Natural killer cell (primary cell): Measurements from ENCODE around the gene FILIP1L. TPM values are rescaled to one million over a fixed set of nuclear protein-coding genes. Genes with fewer than 3 reads are reported as not detected.

Experiments
- ATAC-seq, 3 donors: fragments of 150-1000 bp in 2 of 3; fragments of 200-7000 bp in 1 of 3; cut with Tn5 transposase; 1 replicate in 1 of 3; 2 replicates in 2 of 3; pipeline ENCODE4 v1.10.0; 2021; ENCODE audit warnings: mild to moderate bottlenecking in 2 of 3, moderate library complexity in 2 of 3
- DNase-seq, 2 donors: peaks; one replicate each; pipeline versions ENCODE4 v3.0.0 to v3.0.0-alpha.2; 2013 to 2021; ENCODE audit warnings: mixed read lengths in 1 of 2
- H3K27ac ChIP-seq: one replicate; pipeline ENCODE4 v1.5.1; 2013; ENCODE audit warnings: mild to moderate bottlenecking, low read length
- H3K27me3 ChIP-seq: one replicate; pipeline ENCODE4 v1.6.1; 2013; ENCODE audit warnings: low read length; ENCODE audit not compliant: control insufficient read depth, insufficient read depth
- H3K36me3 ChIP-seq: one replicate; pipeline ENCODE4 v1.6.1; 2013; ENCODE audit warnings: low read length; ENCODE audit not compliant: control insufficient read depth, insufficient read depth
- H3K4me1 ChIP-seq: one replicate; pipeline ENCODE4 v1.6.1; 2013; ENCODE audit warnings: low read length; ENCODE audit not compliant: control insufficient read depth, insufficient read depth
- H3K4me3 ChIP-seq: one replicate; pipeline ENCODE4 v1.5.1; 2013; ENCODE audit warnings: low read length
- H3K9me3 ChIP-seq: one replicate; pipeline ENCODE4 v1.6.1; 2013; ENCODE audit warnings: low read length; ENCODE audit not compliant: control insufficient read depth, insufficient read depth
- H3K27ac Mint-ChIP-seq, 2 donors: one replicate each; pipeline ENCODE4 v1.8.0; 2022; ENCODE audit warnings: mild to moderate bottlenecking in 2 of 2, mixed read lengths in 2 of 2, moderate library complexity in 1 of 2
- H3K27me3 Mint-ChIP-seq, 2 donors: one replicate each; pipeline ENCODE4 v1.8.0; 2022; ENCODE audit warnings: low read depth in 2 of 2, mixed read lengths in 2 of 2
- H3K36me3 Mint-ChIP-seq: one replicate; pipeline ENCODE4 v1.8.0; 2022; ENCODE audit warnings: mixed read lengths
- H3K4me1 Mint-ChIP-seq, 2 donors: one replicate each; pipeline ENCODE4 v1.8.0; 2022; ENCODE audit warnings: mixed read lengths in 2 of 2
- H3K4me3 Mint-ChIP-seq: one replicate; pipeline ENCODE4 v1.8.0; 2022; ENCODE audit warnings: mild to moderate bottlenecking, moderate library complexity, mixed read lengths
- H3K9me3 Mint-ChIP-seq, 2 donors: one replicate each; pipeline ENCODE4 v1.8.0; 2022; ENCODE audit warnings: mixed read lengths in 2 of 2
- CTCF ChIP-seq: fragments of 200-600 bp; IDR thresholded peaks from one replicate; pipeline ENCODE4 v1.8.0; 2022; ENCODE audit warnings: antibody characterized with exemption
- WGBS: methylation state at CpG from one replicate; pipeline ENCODE4 v1.1.7; 2013; ENCODE audit warnings: missing lambda C conversion rate; ENCODE audit not compliant: insufficient coverage; 5-methylcytosine and 5-hydroxymethylcytosine counted together
- intact Hi-C: fragments of 100-400 bp; cut with micrococcal nuclease; formaldehyde crosslinking; loops from one replicate; pipeline ENCODE4 v1.14.2; 2022
- total RNA-seq, 4 donors: library from RNA; stranded (reverse); fragments of 120-200 nt in 1 of 4; gene quantifications; one replicate each; pipeline versions ENCODE4 v1.2.3 to v1.2.4, GENCODE V29; 2013 to 2022

FILIP1L gene
- total RNA-seq, 3 donors from 2014 or later (not counting 1 experiment from before 2014, with no cell fraction given), result 0.12 TPM; not detected in 2

- H3K36me3 ChIP-seq, result no peaks in the 10 kb centered on the region
- no peaks in the 10 kb centered on the region for H3K4me1 ChIP-seq
- H3K27me3 ChIP-seq, result no peaks in the 10 kb centered on the region
- TF ChIP-seq CTCF, result no peak
- H3K4me3 Mint-ChIP-seq, result no peak overlapping the region
- H3K9me3 ChIP-seq, result no peaks in the 10 kb centered on the region
- no peaks in the 10 kb centered on the region for H3K36me3 Mint-ChIP-seq
- intact Hi-C loops, result no loop called here
- no peak overlapping the region for H3K4me3 ChIP-seq
- H3K27ac Mint-ChIP-seq, result no peak overlapping the region
- H3K27me3 Mint-ChIP-seq, result no peaks in the 10 kb centered on the region
- H3K27ac ChIP-seq, result no peak overlapping the region
- DNase-seq (no peak), ATAC-seq (no peak)
- WGBS, result 89% methylated on average over 1 of the region's 1 CpG
- H3K9me3 Mint-ChIP-seq, result no peaks in the 10 kb centered on the region
- peaks cover 6 to 13% of the 10 kb centered on the region in 2 donors for H3K4me1 Mint-ChIP-seq
These were observed 165.7 kb downstream of the FILIP1L start for GRCh38 chr3:99948467-99949089.

GRCh38 chr3:99947356-99947755 lies 166.9 kb downstream of the FILIP1L start:
- Mint-ChIP-seq H3K27ac (no peak overlapping the region), H3K4me3 (no peak overlapping the region), H3K4me1 (peaks cover 6 to 13% of the 10 kb centered on the region in 2 donors), H3K27me3 (no peaks in the 10 kb centered on the region), H3K36me3 (no peaks in the 10 kb centered on the region), H3K9me3 (no peaks in the 10 kb centered on the region)
- DNase-seq (no peak), ATAC-seq (no peak)
- no peak overlapping the region for H3K4me3 ChIP-seq
- no peaks in the 10 kb centered on the region for H3K9me3 ChIP-seq
- no peak overlapping the region for H3K27ac ChIP-seq
- no peaks in the 10 kb centered on the region for H3K4me1 ChIP-seq
- no peaks in the 10 kb centered on the region for H3K36me3 ChIP-seq
- no peaks in the 10 kb centered on the region for H3K27me3 ChIP-seq
- intact Hi-C loops, result no loop called here
- TF ChIP-seq CTCF, result no peak
- 100% methylated on average over 2 of the region's 3 CpGs for WGBS

- 77% methylated on average over 5 of the region's 5 CpGs for WGBS
These were observed 168.8 kb downstream of the FILIP1L start for GRCh38 chr3:99945328-99945995.

More at GRCh38 chr3:99945328-99945995, 168.8 kb downstream of the FILIP1L start:
- intact Hi-C loops, result no loop called here
- ATAC-seq (no peak), DNase-seq (no peak)
- Histone ChIP-seq H3K27me3 (no peaks in the 10 kb centered on the region), H3K4me1 (no peaks in the 10 kb centered on the region), H3K9me3 (no peaks in the 10 kb centered on the region), H3K27ac (no peak overlapping the region), H3K36me3 (no peaks in the 10 kb centered on the region), H3K4me3 (no peak overlapping the region)
- Mint-ChIP-seq H3K4me1 (peaks cover 6 to 13% of the 10 kb centered on the region in 2 donors), H3K27ac (no peak overlapping the region), H3K27me3 (no peaks in the 10 kb centered on the region), H3K9me3 (no peaks in the 10 kb centered on the region), H3K4me3 (no peak overlapping the region), H3K36me3 (no peaks in the 10 kb centered on the region)
- TF ChIP-seq CTCF, result no peak
